HG02870 (cell line): ENCODE results near the gene MRPL9.
"Not testable (repeated sequence)": the region's sequence is repeated elsewhere in the genome, so short reads cannot be mapped to it uniquely, and the experiment has no call there.

ENCODE experiments used
- ATAC-seq: cut with Tn5 transposase; IDR thresholded peaks from one replicate; pipeline ENCODE4 v1.9.1; 2021; ENCODE audit warnings: mild to moderate bottlenecking, moderate library complexity; ENCODE audit not compliant: unreplicated experiment

Gene MRPL9

GRCh38 chr1:151737026-151737425 lies 26.3 kb downstream of the MRPL9 start:
- no peak for ATAC-seq

- ATAC-seq, result not testable (repeated sequence)
Measured at GRCh38 chr1:151733995-151734394, 29.3 kb downstream of the MRPL9 start.

GRCh38 chr1:151733126-151733525 lies 30.2 kb downstream of the MRPL9 start:
- ATAC-seq, result no peak

GRCh38 chr1:151729966-151730291 lies 33.4 kb downstream of the MRPL9 start:
- no peak for ATAC-seq

GRCh38 chr1:151729157-151729965 lies 33.9 kb downstream of the MRPL9 start:
- no peak for ATAC-seq

GRCh38 chr1:151728151-151729054 lies 34.9 kb downstream of the MRPL9 start:
- ATAC-seq, result no peak

- ATAC-seq, result no peak
Measured at GRCh38 chr1:151723726-151724370, 39.4 kb downstream of the MRPL9 start.

GRCh38 chr1:151721788-151722510 lies 41.3 kb downstream of the MRPL9 start:
- ATAC-seq, result no peak

- peak; percentile 48 for ATAC-seq
Measured at GRCh38 chr1:151720974-151721787, 42.1 kb downstream of the MRPL9 start, which contains the start of gene RIIAD1. Gene RIIAD1, plus strand, starts transcription at chr1:151721522. Its CDS starts 15 bp downstream, at chr1:151721537.

GRCh38 chr1:151720554-151720953 lies 42.7 kb downstream of the MRPL9 start:
- ATAC-seq, result no peak

- no peak for ATAC-seq
Measured at GRCh38 chr1:151720125-151720524, 43.2 kb downstream of the MRPL9 start.

- ATAC-seq, result no peak
Measured at GRCh38 chr1:151718666-151719065, 44.6 kb downstream of the MRPL9 start.

- no peak for ATAC-seq
Measured at GRCh38 chr1:151718011-151718431, 45.3 kb downstream of the MRPL9 start.

- ATAC-seq, result no peak
Measured at GRCh38 chr1:151716771-151717631, 46.3 kb downstream of the MRPL9 start, which contains the start of gene CELF3. Gene CELF3, minus strand, starts transcription at chr1:151716803. Its CDS starts 783 bp downstream, at chr1:151716020.

- ATAC-seq, result no peak
Measured at GRCh38 chr1:151716405-151716762, 46.9 kb downstream of the MRPL9 start.

GRCh38 chr1:151715726-151716404 lies 47.4 kb downstream of the MRPL9 start:
- no peak for ATAC-seq

GRCh38 chr1:151714820-151715725 lies 48.2 kb downstream of the MRPL9 start:
- ATAC-seq, result no peak
